ENCODE data around the gene BCO2.

BCO2 gene

DNA sequence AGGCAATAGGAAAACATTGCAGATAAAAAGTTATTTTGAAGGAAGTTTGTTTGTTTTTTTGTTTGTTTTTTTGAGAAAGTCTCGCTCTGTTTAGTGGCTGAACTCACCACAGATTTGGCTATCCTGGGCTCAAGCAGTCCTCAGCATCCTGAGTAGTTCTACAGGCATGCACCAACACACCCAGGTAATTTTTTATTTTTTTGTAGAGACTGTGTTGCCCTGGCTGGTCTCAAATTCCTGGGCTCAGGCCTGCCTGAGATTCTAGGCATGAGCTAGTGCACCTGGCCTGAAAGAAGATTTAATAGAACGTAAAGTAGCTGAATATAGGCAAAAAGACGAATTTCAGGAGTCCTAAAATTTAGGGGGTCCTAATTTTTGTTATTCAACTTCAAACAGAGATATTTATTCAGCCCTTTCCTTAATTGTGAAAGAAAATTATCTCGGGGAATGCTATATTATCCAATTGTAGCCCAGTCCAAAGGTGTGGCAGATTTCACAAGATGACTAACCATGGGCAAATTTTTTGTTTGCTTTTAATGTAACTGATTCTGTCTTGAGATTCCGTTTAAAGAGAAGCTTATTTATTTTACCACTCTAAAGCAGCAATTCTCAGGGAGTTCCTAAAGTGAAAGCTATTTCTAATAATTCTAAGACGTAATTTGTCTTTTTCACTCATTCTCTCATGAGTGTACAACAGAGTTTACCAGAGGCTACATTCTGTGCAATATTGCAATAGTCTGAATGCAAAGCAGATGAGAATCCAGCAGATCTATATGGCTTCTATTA, 12.4 kb upstream of the BCO2 start:
- TF ChIP-seq, protein P1, sequence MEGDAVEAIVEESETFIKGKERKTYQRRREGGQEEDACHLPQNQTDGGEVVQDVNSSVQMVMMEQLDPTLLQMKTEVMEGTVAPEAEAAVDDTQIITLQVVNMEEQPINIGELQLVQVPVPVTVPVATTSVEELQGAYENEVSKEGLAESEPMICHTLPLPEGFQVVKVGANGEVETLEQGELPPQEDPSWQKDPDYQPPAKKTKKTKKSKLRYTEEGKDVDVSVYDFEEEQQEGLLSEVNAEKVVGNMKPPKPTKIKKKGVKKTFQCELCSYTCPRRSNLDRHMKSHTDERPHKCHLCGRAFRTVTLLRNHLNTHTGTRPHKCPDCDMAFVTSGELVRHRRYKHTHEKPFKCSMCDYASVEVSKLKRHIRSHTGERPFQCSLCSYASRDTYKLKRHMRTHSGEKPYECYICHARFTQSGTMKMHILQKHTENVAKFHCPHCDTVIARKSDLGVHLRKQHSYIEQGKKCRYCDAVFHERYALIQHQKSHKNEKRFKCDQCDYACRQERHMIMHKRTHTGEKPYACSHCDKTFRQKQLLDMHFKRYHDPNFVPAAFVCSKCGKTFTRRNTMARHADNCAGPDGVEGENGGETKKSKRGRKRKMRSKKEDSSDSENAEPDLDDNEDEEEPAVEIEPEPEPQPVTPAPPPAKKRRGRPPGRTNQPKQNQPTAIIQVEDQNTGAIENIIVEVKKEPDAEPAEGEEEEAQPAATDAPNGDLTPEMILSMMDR (IDR thresholded peaks at IDR 0.05): no peak

- TF ChIP-seq, protein P1 (IDR thresholded peaks at IDR 0.05): no peak
These were observed 11.2 kb upstream of the BCO2 start, which contains the start of gene IL18 for GRCh38 chr11:112163875-112164685. IL18 (minus strand) TSS chr11:112164094; CDS start chr11:112155053, 9,041 bp downstream.

GRCh38 chr11:112165049-112165448, 10.3 kb upstream of the BCO2 start:
- TF ChIP-seq, protein P1 (IDR thresholded peaks at IDR 0.05): no peak

GRCh38 chr11:112166562-112166961, 8.8 kb upstream of the BCO2 start:
- TF ChIP-seq, protein P1 (IDR thresholded peaks at IDR 0.05): no peak

DNA sequence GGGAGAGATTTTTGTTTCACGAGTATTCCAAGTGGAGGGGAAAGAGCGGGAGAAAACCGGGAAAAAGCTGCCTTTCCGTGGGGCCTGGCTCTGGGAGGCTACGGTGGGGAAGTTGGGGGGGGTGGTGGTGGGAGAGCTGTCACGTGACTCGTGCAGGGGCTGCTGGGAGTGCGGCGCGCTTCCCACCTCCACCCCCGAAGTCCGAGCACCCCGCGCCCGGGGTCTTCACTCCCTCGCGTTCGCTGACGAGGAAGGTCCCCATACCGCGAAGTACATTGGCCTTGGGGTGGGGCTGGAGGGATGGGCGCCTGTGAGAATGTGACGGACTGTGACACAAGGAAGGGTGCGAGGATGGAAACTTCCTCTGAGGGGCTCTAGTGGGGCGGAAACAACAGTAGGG, 8.2 kb upstream of the BCO2 start, which contains the start of gene TEX12:
Gene TEX12 (plus strand): TSS at position 228 of the 400 bp plus-strand sequence. CDS start 1,897 bp downstream, outside the sequence.
- TF ChIP-seq, protein P1 (IDR thresholded peaks at IDR 0.05): no peak

DNA sequence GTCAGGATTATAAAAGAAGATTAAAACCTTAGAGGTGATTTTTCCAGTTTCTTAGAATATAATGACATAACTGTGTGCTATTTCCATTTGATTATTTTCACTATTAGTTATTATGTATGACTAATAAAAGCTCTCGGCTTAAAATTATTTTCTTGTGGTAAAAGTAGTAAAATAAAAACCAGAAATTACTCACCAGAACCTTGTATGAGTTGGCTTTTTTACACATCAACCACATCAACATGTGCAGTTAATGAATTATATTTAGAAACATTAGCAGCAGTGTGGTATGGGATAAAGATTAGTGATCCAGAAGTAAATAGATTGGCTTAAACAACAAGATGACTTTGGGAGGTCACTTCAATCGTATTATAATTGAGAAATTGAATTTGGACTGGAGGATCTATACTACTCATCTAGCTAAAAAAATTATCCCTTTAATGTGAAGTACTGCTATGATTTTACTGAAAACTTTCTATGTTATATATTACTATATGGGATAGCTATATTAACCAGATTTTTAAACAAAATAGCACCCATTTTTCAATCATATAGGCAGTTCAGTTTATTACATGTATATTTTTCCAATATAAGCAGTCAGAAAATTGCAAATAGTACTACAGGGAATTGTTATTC, 2.8 kb upstream of the BCO2 start:
- TF ChIP-seq, protein P1 (IDR thresholded peaks at IDR 0.05): no peak

DNA sequence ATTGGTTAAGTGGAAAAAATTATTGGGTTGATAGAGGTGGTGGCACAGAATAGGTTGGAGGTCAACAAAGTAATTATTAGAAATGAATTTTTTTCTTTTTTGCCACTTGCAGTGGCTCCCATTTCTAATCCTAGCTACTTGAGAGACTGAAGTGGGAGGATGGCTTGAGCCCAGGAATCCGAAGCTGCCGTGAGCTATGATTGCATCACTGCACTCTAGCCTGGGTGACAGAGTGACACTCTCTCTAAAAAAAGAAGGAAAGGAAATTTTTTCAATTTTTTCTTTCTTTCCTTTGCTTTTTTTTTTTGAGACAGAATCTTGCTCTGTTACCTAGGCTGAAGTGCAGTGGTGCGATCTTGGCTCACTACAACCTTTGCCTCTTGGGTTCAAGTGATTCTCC, 2.2 kb upstream of the BCO2 start:
- TF ChIP-seq, protein P1 (IDR thresholded peaks at IDR 0.05): no peak

Data from LNCAP (cell line).